Activated CD8-positive, alpha-beta T cell treated with anti-CD3 and anti-CD28 coated beads for 36 hours (primary cell): ENCODE measurements around the gene ITIH5. TPM values are rescaled to one million over a fixed set of nuclear protein-coding genes. Genes with fewer than 3 reads are reported as not detected.

Source experiments
- ATAC-seq: fragments of 200-7000 bp; cut with Tn5 transposase; one replicate; pipeline ENCODE4 v1.10.0; 2021; ENCODE audit warnings: mild to moderate bottlenecking, moderate library complexity
- CTCF ChIA-PET: fragments of 350-600 bp; sonication (Branson Sonifier 250); formaldehyde crosslinking; loops from one replicate; lab custom pipeline; 2021; ENCODE audit warnings: antibody characterized with exemption; lab: Charles Lee
- POLR2A ChIA-PET: fragments of 350-600 bp; sonication (Branson Sonifier 250); formaldehyde crosslinking; loops from one replicate; lab custom pipeline; 2021; ENCODE audit warnings: antibody characterized with exemption; lab: Charles Lee
- DNase-seq: peaks from one replicate; pipeline ENCODE4 v3.0.0-alpha.2; 2020
- H3K27ac Mint-ChIP-seq: one replicate; pipeline ENCODE4 v1.8.0; 2021; ENCODE audit warnings: mild to moderate bottlenecking, mixed read lengths
- H3K27me3 Mint-ChIP-seq: one replicate; pipeline ENCODE4 v1.8.0; 2021; ENCODE audit warnings: mixed read lengths
- H3K36me3 Mint-ChIP-seq: one replicate; pipeline ENCODE4 v1.8.0; 2021; ENCODE audit warnings: low read depth, mixed read lengths
- H3K4me1 Mint-ChIP-seq: one replicate; pipeline ENCODE4 v1.8.0; 2021; ENCODE audit warnings: low read depth, mixed read lengths
- H3K4me3 Mint-ChIP-seq: one replicate; pipeline ENCODE4 v1.8.0; 2021; ENCODE audit warnings: mild to moderate bottlenecking, moderate library complexity, mixed read lengths
- H3K9me3 Mint-ChIP-seq: one replicate; pipeline ENCODE4 v1.8.0; 2021; ENCODE audit warnings: mixed read lengths
- CTCF ChIP-seq: fragments of 200-600 bp; IDR thresholded peaks from one replicate; pipeline ENCODE4 v1.8.0; 2022; ENCODE audit warnings: antibody characterized with exemption, mild to moderate bottlenecking
- intact Hi-C: fragments of 100-400 bp; cut with micrococcal nuclease; formaldehyde crosslinking; loops from one replicate; pipeline ENCODE4 v1.10.0; 2022
- total RNA-seq, 2 experiments: library from RNA; stranded (reverse); gene quantifications; one replicate each; pipeline ENCODE4 v1.2.3, GENCODE V29; 2021

Gene ITIH5
- total RNA-seq, 2 experiments from 2014 or later = not detected

- TF ChIP-seq CTCF = no peak
- H3K27ac Mint-ChIP-seq = no peak overlapping the region
- no peaks in the 10 kb centered on the region for H3K36me3 Mint-ChIP-seq
Measured at GRCh38 chr10:7651853-7652470, 14.8 kb downstream of the ITIH5 start.

GRCh38 chr10:7649673-7650300 lies 17.0 kb downstream of the ITIH5 start:
- intact Hi-C loops = no loop called here
- ATAC-seq (no peak), DNase-seq (peak; percentile 6)
- peaks cover 5% of the 10 kb centered on the region for H3K27me3 Mint-ChIP-seq
- TF ChIP-seq CTCF = no peak
- H3K36me3 Mint-ChIP-seq = no peaks in the 10 kb centered on the region
- ChIA-PET POLR2A (interaction anchor here (0.7 to 0.8 kb wide), 2 partner anchors 108 to 176 kb away, joined by 3 to 4 read pairs; no protein-coding TSS in a partner anchor), CTCF (no interaction called here)
- H3K4me3 Mint-ChIP-seq = no peak overlapping the region
- no peaks in the 10 kb centered on the region for H3K9me3 Mint-ChIP-seq
- H3K4me1 Mint-ChIP-seq = no peaks in the 10 kb centered on the region
- H3K27ac Mint-ChIP-seq = no peak overlapping the region

More at GRCh38 chr10:7651853-7652470, 14.8 kb downstream of the ITIH5 start:
- intact Hi-C loops = no loop called here
- ATAC-seq = no peak
- H3K4me1 Mint-ChIP-seq = no peaks in the 10 kb centered on the region
- no peak overlapping the region for H3K4me3 Mint-ChIP-seq
- ChIA-PET POLR2A (no interaction called here), CTCF (interaction anchor here (1.0 kb wide), 1 partner anchor 35 kb away, joined by 6 read pairs; no protein-coding TSS in a partner anchor)
- no peak for DNase-seq
- H3K27me3 Mint-ChIP-seq = peaks cover 5% of the 10 kb centered on the region
- no peaks in the 10 kb centered on the region for H3K9me3 Mint-ChIP-seq

- Mint-ChIP-seq H3K36me3 (no peaks in the 10 kb centered on the region), H3K27ac (no peak overlapping the region), H3K4me3 (no peak overlapping the region), H3K9me3 (no peaks in the 10 kb centered on the region), H3K4me1 (no peaks in the 10 kb centered on the region), H3K27me3 (peaks cover 6% of the 10 kb centered on the region)
- intact Hi-C loops = no loop called here
- POLR2A ChIA-PET = no interaction called here
- TF ChIP-seq CTCF = no peak
- CTCF ChIA-PET = interaction anchor here (2.0 kb wide), 1 partner anchor 40 kb away, joined by 5 read pairs; no protein-coding TSS in a partner anchor
- ATAC-seq (no peak), DNase-seq (no peak)
Measured at GRCh38 chr10:7647062-7647664, 19.6 kb downstream of the ITIH5 start.

- peaks cover 3% of the 10 kb centered on the region for H3K36me3 Mint-ChIP-seq
- H3K27ac Mint-ChIP-seq = no peak overlapping the region
- intact Hi-C loops = no loop called here
- ATAC-seq (no peak), DNase-seq (no peak)
- ChIA-PET POLR2A (no interaction called here), CTCF (no interaction called here)
- TF ChIP-seq CTCF = no peak
- peaks cover 17% of the 10 kb centered on the region for H3K27me3 Mint-ChIP-seq
- peaks cover 3% of the 10 kb centered on the region for H3K9me3 Mint-ChIP-seq
- H3K4me3 Mint-ChIP-seq = no peak overlapping the region
- H3K4me1 Mint-ChIP-seq = no peaks in the 10 kb centered on the region
Measured at GRCh38 chr10:7642491-7643011, 24.2 kb downstream of the ITIH5 start.
